Measurements from ENCODE around the gene GNAI1. TPM values are rescaled to one million over a fixed set of nuclear protein-coding genes. Genes with fewer than 3 reads are reported as not detected.

The GNAI1 gene
- total RNA-seq, 1 donor from 2014 or later = 50.6 TPM

- Histone ChIP-seq H3K9me3 (no peaks in the 10 kb centered on the region), H3K4me3 (no peak overlapping the region), H3K27me3 (no peaks in the 10 kb centered on the region), H3K27ac (no peak overlapping the region), H3K4me1 (no peaks in the 10 kb centered on the region), H3K36me3 (peaks cover 0 to 18% of the 10 kb centered on the region in 2 donors)
- TF ChIP-seq POLR2A (IDR thresholded peaks at IDR 0.05) (no peak), CTCF (IDR thresholded peaks at IDR 0.05) (no peak), POLR2AphosphoS5 (IDR thresholded peaks at IDR 0.05; ENCODE audit: insufficient read depth in 1 of 2, low read depth in 1 of 2) (no peak)
- intact Hi-C loops (cut with DNase I) = no loop called here
- no peak for DNase-seq (ENCODE audit: extremely low spot score in 2 of 2)
Observed at GRCh38 chr7:80215734-80216133, 81.1 kb downstream of the GNAI1 start.

GRCh38 chr7:80216996-80217842 lies 82.6 kb downstream of the GNAI1 start:
- Histone ChIP-seq H3K27ac (no peak overlapping the region), H3K27me3 (no peaks in the 10 kb centered on the region), H3K36me3 (peaks cover 0 to 9% of the 10 kb centered on the region in 2 donors), H3K9me3 (no peaks in the 10 kb centered on the region), H3K4me3 (no peak overlapping the region), H3K4me1 (no peaks in the 10 kb centered on the region)
- TF ChIP-seq POLR2AphosphoS5 (IDR thresholded peaks at IDR 0.05; ENCODE audit: insufficient read depth in 1 of 2, low read depth in 1 of 2) = no peak
- no peak for TF ChIP-seq CTCF (IDR thresholded peaks at IDR 0.05)
- TF ChIP-seq POLR2A (IDR thresholded peaks at IDR 0.05) = no peak
- intact Hi-C loops (cut with DNase I) = no loop called here
- DNase-seq (ENCODE audit: extremely low spot score in 2 of 2) = no peak

- DNase-seq (ENCODE audit: extremely low spot score in 2 of 2) = no peak
- intact Hi-C loops (cut with DNase I) = no loop called here
- Histone ChIP-seq H3K4me3 (no peak overlapping the region), H3K36me3 (no peaks in the 10 kb centered on the region), H3K9me3 (no peaks in the 10 kb centered on the region), H3K27me3 (no peaks in the 10 kb centered on the region), H3K27ac (no peak overlapping the region), H3K4me1 (no peaks in the 10 kb centered on the region)
- TF ChIP-seq POLR2A (IDR thresholded peaks at IDR 0.05) = no peak
- no peak for TF ChIP-seq POLR2AphosphoS5 (IDR thresholded peaks at IDR 0.05; ENCODE audit: insufficient read depth in 1 of 2, low read depth in 1 of 2)
- no peak for TF ChIP-seq CTCF (IDR thresholded peaks at IDR 0.05)
Observed at GRCh38 chr7:80218723-80219122, 84.1 kb downstream of the GNAI1 start.

- no peak overlapping the region for H3K4me3 ChIP-seq
- H3K27ac ChIP-seq = no peak overlapping the region
- TF ChIP-seq POLR2A (IDR thresholded peaks at IDR 0.05) (no peak), CTCF (IDR thresholded peaks at IDR 0.05) (no peak), POLR2AphosphoS5 (IDR thresholded peaks at IDR 0.05; ENCODE audit: insufficient read depth in 1 of 2, low read depth in 1 of 2) (no peak)
- no peaks in the 10 kb centered on the region for H3K36me3 ChIP-seq
- no peaks in the 10 kb centered on the region for H3K27me3 ChIP-seq
- no peak for DNase-seq (ENCODE audit: extremely low spot score in 2 of 2)
- no peaks in the 10 kb centered on the region for H3K9me3 ChIP-seq
- intact Hi-C loops (cut with DNase I) = no loop called here
- H3K4me1 ChIP-seq = peaks cover 1% of the 10 kb centered on the region
Observed at GRCh38 chr7:80220022-80220634, 85.5 kb downstream of the GNAI1 start.

GRCh38 chr7:80224415-80224814 lies 89.8 kb downstream of the GNAI1 start:
- intact Hi-C loops (cut with DNase I) = no loop called here

More at GRCh38 chr7:80224415-80224814, 89.8 kb downstream of the GNAI1 start:
- H3K27ac ChIP-seq = no peak overlapping the region
- DNase-seq (ENCODE audit: extremely low spot score in 2 of 2) = no peak
- H3K9me3 ChIP-seq = no peaks in the 10 kb centered on the region
- peaks cover 4% of the 10 kb centered on the region for H3K4me1 ChIP-seq
- H3K36me3 ChIP-seq = no peaks in the 10 kb centered on the region
- TF ChIP-seq POLR2AphosphoS5 (IDR thresholded peaks at IDR 0.05; ENCODE audit: insufficient read depth in 1 of 2, low read depth in 1 of 2) (no peak), POLR2A (IDR thresholded peaks at IDR 0.05) (no peak), CTCF (IDR thresholded peaks at IDR 0.05) (no peak)
- no peak overlapping the region for H3K4me3 ChIP-seq
- no peaks in the 10 kb centered on the region for H3K27me3 ChIP-seq

All from vagina (tissue), 2 donors.